Measurements from ENCODE around the gene CASP9.
"Not testable (repeated sequence)": the region's sequence is repeated elsewhere in the genome, so short reads cannot be mapped to it uniquely, and the experiment has no call there.

The CASP9 gene

DNA sequence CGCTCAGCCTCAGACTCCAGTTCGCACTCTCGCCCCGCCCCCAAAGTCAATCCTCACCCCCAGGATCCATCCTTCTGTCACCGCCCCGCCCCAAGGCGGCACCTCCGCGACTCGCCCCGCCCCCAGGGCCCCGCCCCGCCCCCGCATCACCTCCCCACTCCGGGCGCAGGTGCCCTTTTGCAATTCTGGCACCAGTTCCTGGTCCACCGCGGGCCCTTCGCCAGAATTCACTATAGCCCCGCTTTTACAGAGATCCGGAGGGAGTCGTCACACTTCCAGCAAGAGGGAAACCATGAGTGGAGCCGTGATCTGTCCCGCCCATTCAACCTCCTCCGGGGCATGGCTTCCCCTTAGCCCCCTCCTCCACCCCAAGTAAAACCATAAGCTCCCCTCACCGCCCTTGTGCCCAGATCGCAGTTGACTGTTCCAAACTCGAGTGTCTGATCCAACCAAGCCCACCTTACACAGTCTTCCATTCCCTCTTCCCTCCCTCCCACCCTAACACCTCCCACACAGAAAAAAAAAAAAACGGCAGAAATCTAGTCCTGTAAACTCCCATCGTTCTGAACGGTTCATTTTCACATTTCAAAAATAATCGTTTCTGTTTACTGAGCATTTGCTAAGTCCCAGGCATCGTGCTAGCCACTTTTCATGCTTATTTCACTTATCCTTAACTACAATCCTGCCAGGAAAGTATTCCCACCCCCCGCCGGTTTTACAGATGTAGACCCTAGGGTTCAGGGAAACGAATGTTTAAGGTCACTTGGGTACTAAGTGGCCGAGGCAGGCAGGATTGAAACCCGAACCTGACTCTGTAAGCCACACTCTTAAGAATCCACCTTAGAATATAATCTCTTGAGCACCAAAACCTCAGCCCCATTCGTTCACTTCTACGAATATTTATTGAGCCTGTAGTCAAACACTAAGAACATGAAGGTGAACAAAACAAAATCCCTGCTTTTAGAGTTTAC lies 1.3 kb upstream of the CASP9 start:
- DNase-seq: no peak

DNA sequence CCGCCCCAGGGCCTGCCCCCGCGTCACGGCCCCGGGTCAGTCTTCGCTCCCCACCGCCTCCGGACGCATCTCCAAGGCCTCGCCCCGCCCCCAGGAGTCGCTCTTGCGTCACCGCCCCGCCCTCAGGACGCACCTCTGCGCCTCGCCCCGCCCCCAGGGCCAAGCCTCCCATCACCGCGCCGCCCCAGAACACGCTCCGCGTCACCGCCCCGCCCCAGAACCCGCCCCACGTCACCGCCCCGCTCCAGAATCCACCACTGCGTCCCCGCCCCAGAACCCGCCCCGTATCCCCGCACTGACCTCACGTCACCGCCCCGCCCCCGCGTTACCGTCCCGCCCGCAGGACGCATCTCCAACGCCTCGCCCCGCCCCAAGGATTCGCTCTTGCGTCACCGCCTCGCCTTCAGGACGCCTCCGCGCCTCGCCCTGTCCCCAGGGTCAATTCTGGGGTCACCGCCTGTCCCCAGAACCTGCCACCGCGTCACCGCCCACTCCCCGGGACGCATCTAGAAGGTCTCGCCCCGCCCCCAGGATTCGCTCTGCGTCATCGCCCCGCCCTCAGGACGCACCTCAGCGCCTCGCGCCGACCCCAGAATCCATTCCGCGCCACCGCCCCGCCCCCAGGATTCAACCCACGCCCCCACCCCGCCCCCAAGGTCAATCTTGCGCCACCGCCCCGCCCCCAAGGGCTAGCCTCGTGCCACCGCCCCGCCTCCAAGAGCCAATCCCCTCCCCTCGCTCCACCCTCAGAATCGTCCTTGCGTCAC lies 451 bp upstream of the CASP9 start:
- peak; percentile 100 for DNase-seq

DNA sequence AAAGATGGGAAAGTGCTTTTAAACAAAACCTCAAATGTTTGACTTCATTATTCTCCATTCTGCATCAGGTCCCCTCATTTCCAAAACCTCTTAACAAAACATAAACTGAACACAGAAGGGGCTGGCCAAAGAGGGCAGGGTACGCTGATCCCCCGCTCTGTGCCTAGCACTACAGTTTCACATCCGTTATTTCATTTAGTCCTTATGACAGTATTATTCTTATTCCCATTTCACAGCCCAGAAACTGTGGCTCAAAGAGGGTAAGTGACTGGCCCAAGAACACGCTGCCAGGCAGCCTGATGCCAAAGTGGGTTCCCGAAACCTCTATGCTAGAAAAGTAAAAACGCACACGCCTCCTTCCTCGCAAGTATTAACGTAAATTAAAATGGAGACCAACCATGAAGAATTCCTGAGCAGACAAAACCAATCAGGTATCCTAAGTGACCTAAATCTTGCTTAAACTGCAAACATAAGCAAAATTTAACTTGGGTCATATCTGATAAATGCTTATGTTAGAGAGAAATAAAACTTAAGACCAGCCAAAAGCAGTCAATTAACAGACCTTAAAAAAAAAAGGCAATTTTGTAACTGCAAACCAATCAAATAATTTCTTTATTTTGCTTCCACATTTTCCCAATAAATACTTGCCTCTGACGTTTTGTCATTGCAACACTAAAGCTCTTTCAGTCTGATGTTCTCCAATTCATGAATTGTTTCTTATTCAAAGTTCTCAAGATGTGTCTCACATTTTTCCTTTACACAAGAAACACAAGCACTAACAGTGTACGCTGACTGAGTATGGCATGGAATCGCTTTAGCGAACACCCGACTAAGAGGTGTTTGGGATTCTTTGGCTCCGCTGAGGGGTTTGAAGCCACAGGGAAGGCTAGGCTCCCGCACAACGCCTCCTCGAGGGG lies 653 bp downstream of the CASP9 start:
- no peak for DNase-seq

DNA sequence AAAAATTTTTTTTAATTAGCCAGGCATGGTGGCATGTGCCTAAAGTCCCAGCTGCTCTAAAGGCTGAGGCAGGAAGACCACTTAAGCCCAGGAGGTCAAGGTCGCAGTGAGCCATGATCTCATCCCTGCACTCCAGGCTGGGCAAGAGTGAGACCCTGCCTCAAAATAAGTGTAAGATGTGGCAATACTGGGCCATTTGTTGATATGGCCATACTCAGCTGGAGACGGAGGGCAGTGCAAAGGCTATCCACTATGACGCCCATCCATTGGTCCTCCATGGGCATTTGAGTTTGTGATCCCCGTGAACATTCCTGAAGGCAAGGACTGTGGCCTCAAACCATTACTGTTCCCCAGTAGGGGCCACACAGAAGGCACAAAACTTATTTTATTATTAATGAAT lies 1.5 kb downstream of the CASP9 start:
- no peak for DNase-seq

DNA sequence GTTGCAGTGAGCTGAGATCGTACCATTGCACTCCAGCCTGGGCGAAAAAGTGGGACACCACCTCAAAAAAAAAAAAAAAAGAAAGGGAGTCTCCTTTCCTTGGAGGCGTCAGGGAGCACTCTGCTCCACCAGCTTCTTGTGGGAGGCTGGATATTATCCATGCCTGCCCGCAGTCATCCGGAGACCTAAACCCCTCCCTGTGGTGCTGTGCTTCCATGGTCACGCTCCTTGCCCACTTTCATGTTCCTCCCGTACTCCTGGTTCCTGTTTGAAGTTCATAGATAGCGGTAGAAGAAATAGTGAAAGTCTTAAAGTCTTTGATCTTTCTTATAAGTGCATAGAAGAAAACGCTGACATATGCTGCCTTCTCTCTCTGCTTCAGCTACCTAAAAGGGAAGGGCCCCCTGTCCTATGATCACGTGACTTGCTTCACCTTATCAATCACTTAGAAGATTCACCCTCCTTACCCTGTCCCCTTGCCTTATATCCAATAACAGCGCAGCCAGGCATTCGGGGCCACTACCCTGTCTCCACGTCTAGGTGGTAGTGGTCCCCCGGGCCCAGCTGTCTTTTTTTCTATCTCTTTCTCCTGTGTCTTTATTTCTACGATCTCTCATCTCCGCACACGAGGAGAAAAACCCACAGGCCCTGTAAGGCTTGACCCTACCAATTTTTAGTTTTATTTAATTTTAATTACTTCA lies 2.7 kb downstream of the CASP9 start:
- not testable (repeated sequence) for DNase-seq

DNA sequence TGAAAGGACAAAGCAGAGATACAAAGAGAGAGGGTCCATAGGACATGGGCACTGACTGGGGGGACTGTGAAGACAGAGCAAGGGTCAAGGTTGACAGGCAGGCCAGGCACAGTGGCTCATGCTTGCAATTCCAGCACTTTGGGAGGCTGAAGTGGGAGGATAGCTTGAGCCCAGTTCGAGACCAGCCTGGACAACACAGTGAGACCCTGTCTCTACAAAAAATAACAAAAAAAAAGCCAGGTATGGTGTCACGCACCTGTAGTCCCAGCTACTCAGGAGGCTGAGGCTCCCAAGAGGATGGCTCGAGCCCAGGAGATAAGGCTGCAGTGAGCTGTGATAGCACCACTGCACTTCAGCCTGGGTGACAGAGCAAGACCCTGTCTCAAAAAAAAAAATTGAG lies 4.4 kb downstream of the CASP9 start:
- no peak for DNase-seq

DNA sequence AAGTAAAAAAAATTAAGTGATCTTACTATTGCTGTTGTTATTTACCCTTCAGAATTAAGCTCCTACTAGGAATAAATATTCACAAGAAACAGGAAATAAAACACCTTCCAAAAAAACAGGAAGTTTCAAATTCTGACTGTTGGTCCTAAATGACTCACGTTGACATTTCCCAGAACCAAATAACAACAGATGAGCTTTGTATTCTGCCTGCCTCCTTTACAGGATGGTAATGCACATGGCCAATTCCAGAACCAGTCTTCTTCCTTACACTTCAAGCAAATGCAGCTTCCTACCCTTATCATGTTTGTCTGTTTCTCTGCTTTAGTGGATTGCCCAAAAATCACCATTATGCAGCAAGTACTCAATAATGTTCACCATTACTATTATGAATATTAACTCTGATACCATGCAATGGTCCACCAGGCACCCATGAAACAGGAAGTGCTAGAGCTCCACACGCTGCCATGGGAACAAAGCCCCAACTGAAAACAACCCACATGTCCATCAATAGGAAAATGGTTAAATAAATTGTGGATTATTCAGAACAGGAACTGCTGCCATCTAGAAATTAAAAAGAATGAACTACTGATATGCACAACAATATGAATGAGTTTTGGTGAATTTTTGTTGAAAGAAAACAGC lies 8.9 kb downstream of the CASP9 start:
- DNase-seq: no peak

DNA sequence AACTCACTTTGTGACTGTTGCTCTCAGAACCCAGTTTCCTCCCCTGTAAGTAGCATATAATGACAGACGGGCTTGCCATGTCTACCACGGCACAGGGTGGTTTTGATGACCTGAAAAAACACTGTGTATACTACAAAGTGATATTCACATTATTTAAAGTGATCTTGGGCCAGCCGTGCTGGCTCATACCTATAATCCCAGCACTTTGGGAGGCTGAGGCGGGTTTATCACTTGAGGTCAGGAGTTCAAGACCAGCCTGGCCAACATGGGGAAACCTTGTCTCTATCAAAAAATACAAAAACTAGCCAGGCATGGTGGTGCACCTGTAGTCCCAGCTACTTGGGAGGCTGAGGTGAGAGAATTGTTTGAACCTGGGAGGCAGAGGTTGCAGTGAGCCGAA lies 9.5 kb downstream of the CASP9 start:
- not testable (repeated sequence) for DNase-seq

DNA sequence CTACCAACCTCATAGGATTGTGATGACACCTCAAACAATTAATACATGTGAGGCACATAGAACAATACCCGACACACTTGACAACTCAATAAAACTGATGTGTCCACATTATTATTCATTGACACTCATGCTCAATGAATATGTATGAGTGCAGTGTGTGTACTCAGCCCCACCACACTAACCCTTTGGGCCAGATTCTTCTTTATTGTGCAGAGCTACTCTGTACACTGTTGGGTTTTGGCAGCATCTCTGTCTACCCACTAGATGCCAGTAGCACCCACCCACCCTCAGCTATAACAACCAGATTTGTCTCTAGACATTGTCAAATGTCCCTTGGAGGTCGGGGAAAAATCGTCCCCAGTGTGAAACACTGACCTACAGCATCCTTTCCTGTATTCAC lies 10.1 kb downstream of the CASP9 start:
- DNase-seq: no peak

DNA sequence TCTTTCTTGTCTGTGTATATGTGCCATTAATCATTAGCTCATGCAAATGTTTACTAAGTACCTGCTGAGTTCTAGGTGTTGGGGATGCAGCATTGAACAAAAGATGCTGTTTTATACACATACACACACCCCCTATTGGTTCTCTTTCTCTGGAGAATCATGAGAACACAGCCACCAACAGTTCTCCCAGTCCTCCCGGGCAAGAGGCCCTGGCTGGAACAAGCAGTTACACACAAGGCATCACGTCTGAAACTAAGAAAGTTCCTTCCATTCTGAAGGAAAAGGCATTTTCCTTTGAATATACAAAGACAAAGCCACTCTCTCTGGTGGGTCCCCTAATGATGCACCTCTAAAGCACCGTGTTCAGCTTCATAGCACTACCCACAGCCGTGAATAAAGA lies 10.8 kb downstream of the CASP9 start:
- DNase-seq: no peak

DNA sequence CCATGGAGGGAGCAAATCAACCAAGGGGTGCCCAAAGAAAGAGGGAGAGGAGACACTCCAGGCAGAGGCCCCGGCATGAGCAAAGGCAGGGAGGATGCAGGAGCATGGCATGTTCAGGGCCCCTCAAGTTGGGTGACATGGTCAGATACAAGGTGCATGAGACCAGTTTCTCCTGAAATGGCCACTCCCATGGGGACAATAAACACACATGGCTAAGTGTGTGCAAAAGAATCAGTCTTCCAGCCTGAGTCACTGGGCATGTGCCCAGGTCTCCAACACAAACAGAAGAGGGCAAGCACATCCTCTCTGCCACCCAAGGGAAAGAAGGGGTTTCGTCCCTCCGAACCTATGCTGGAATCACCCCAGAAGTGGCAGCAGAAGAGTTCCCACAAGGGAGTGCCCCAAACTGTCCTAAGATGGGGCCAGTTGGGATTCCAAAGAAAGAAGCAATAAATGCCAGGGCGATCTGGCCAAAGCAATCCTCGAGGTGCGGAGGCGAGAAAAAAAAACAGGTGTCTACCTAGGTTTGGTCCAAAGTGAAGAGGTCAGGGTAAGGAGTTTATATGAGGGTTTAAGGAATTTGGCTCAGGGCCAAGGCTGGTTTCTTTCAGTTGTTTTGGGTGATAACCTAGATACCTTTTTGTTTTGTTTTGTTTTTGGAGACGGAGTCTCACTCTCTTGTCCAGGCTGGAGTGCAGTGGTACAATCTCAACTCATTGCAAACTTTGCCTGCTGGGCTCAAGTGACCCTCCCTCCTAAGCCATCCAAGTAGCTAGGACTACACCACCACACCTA lies 13.2 kb downstream of the CASP9 start:
- DNase-seq: no peak

DNA sequence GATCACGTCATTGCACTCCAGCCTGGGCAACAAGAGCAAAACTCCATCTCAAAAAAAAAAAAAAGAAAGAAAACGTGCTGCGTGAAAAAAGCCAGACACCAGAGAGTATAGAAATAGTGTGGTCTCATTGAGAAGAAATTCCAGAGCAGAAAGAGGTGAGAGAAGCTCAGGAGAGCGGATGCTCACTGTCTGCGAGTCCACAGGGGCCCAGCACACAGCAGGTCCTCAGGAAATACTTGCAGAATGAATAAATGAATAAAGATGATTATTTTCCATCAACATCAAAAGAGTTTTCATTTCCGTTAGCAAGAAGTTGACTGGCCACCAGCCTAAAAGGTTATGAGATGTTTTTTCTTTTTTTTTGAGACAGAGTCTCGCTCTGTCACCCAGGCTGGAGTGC lies 14.4 kb downstream of the CASP9 start:
- DNase-seq: no peak

DNA sequence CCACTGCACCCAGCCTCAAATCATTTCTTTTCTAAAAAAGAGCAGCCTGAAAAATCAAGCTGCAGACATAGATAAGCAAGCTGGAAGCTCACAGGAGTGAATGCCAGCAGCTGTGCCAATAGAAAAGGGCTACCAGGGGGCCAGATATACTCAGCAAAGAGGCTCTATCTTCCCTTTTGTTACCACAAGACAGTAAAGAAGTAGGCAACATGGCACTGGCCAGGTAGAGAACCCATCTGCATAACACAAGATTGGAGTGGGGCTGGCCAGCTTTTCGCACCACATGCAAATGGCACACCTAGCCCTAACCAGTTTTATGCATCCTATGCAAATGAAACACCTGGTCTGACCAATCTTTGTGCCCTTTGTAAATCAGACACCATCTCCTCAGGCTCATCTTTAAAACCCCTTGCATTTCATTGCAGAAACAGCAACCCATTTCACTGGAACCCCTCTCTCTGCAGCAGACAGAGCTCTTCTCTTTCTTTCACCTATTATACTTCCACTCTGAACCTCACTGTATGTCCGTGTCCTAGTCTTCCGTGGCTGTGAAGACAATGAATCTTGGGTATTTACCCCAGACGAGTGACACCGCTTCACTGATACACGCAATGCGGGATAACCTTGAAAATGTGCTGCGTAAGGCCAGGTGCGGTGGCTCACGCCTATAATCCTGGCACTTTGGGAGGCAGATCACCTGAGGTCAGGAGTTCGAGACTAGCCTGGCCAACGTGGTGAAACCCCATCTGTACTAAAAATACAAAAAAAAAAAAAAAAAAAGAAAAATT lies 15.1 kb downstream of the CASP9 start:
- no peak for DNase-seq

DNA sequence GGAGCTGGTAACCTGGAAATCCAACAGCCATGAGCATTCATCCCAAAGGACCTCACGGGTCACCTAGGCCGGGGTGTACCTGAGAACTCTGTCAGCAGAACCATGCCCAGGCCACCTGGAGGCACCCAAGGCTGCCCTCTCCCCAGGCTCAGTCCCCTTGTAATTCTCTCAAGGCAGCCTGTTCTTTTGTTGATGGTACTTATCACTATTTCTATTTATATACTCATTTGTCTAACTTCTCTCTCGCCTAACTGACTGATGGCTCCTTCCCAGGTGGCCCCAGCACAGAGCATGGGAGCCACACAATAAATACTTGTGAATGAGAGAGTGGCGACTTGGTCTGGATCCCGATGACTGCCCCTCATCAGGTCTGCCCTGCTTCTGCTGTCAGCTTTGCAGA lies 16.7 kb downstream of the CASP9 start:
- DNase-seq: no peak

DNA sequence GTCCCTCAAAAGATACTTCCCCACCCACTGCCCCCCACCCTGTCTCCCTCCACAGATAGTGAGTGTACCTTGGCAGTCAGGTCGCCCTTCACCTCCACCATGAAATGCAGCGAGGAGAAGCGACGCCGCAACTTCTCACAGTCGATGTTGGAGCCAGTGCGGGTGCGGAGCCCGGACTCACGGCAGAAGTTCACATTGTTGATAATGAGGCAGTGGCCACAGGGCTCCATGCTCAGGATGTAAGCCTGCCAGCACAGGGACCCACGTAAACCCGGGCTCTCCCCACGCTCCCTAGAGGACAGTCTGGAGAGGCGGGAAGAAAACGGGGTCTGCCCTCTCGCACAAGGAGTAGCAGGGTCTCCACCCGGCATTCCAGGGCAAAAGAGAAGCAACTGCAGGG lies 17.2 kb downstream of the CASP9 start:
- no peak for DNase-seq

DNA sequence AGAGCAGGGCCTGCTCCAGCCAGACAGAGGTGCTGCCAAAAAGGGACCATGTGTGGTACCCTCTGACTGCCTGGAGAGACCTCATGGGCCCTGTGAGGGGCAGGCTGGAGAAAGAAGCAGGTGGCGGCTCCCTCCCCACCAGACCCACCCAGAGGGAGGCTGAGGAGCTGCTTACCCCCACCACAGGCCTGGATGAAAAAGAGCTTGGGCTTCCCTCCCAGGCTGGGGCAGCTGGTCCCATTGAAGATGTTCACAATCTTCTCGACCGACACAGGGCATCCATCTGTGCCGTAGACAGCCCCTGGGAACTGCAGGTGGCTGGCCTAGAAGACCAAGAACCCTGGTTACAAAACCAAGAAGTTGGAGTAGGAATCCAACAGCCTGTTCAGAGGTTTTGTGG lies 19.6 kb downstream of the CASP9 start:
- no peak for DNase-seq

DNA sequence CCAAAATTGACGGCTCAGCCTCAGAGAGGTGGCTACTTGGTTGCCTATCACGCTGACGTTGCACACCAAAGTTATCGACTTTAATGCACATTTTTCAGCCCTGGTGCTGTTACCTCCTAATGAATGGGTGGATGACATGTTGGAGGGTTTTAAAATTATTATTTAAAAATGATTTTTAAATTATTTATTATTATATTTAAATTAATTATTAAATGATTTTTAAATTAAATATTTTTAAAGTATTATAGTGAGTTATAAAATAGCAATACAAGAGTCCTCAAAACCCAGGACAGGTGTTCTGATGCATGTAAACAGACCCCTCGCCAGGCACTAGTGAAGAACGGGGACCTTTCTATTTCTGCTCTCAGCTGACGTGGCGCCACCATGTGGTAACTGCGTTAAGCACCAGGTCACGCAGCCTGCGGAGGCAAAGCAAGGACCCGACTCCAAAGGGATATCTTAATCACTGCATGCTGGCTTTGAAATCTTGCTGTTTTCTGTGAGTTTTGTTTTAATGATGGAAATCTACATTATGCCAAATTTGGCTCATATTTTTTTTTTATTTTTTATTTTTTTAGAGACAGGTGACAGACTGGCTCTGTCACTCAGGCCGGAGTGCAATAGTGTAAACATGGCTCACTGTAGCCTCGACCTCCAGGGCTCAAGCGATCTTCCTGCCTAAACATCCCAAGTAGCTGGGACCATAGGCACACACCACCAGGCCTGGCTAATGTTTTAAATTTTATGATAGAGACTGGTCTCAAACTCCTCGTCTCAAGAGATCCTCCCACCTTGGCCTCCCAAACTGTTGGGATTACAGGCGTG lies 22.6 kb downstream of the CASP9 start:
- no peak for DNase-seq

DNA sequence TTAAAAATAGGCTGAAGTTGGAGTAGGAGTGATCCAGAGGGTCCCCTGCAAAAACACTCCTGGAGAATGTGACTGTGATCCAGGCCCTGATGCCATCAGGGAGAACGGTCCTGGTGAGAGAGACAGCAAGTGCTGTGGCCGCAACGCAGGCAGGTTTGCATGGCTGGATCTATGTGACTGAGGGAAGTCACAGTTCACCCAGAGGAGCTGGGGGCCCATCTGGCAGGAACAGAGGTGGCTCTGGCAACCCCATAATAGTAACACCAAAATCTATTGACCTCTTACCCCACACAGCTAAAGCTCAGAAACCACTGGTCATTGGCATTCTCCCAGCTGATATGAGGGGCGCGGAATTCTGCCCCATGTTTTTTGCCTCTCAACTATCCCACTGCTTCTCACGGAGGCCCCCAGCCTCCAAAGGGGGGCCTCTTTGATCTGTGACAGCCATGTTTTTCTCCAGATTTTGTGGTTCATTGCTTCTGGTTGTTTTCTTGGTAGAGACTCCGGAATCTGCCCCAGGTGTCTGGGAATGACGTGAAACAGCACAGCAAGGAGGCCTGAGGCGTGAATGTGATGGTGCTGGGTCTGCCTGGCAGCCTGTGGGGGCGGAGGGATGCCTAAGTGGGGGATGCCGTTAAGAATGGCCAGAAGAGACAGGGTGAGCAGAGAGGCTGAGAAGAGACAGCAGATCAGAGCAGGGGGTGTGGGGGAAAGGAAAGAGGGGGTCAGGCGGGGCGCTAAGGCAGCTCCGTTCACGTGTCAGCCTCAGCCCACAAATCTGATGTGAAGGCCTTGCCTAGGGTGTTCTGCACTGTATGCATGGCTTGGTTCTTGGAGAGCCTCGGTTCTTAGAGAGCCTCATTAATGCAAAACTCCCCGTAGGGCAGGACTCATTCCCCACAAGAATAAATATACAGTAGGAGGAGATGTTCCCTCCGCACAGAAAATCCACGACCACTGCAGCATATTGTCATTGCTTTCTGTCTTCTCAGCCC lies 23.5 kb downstream of the CASP9 start:
- DNase-seq: no peak
